ENCODE measurements around the gene ZFYVE9. TPM values are rescaled to one million over a fixed set of nuclear protein-coding genes. Genes with fewer than 3 reads are reported as not detected.

ZFYVE9 gene
- total and polyA plus RNA-seq, 10 of the 15 experiments (the other 5 are each of a cell fraction or from before 2014, with no cell fraction given): 0.26 to 6.9 (median 2.3) TPM

DNA sequence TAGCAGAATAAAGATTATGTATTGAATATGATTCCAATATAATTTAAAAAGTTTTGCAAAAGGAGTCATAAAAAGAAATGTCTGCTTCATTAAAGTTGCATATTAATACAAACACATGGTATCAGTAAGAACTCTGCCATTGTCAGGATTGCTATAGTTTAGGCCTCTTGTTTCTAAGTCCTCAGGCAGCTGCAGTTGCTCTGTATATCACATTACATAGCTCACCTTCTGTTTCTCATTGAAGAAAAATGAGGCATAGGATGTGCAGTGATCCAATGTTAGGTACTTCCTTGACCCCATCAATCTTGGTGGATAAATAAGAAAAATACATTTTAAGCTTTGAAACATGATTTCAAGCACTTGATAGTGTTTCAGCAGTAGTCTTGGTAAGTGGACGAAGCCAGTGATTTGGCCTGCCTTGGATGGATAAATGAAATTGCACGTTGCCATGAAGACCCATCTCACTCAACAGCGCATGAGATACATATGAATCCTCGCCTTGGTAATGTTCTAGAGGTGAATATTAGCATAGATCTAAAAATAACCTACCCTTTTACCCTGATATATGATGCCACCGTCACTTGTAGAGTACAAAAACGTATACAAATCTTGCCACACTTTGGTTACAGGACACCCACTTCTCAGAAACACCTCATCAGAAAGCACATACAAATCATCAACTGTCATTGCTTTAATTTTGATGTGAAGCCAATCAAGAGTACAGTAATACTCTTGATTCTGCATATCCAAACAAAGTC is 25.3 kb downstream of the ZFYVE9 start:
- ChIA-PET POLR2A (no interaction called here), CTCF (interaction anchor here (0.6 kb wide), 1 partner anchor 169 kb away, joined by 3 read pairs; no protein-coding TSS in a partner anchor), RAD21 (ENCODE audit: unreplicated experiment) (no interaction called here), SMC1A (ENCODE audit: uncharacterized antibody, unreplicated experiment) (no interaction called here)
- Histone ChIP-seq H3K27ac (ENCODE audit: control insufficient read depth, insufficient read depth) (no peak overlapping the region), H3K9ac (ENCODE audit: control insufficient read depth, insufficient read depth, low read length) (no peak overlapping the region), H3K9me3 (replicated peaks; ENCODE audit: control insufficient read depth, insufficient read depth, low read length) (no peaks in the 10 kb centered on the region), H3K4me2 (ENCODE audit: control insufficient read depth, insufficient read depth) (no peak overlapping the region), H3K4me3 (no peak overlapping the region), H4K20me1 (ENCODE audit: control insufficient read depth, insufficient read depth) (no peaks in the 10 kb centered on the region), H3K4me1 (ENCODE audit: control insufficient read depth, insufficient read depth, low read length) (no peaks in the 10 kb centered on the region), H3K27me3 (replicated peaks in 1 of 2; ENCODE audit: control insufficient read depth in 2 of 2, insufficient read depth in 2 of 2, low read length in 1 of 2) (no peaks in the 10 kb centered on the region), H2AFZ (ENCODE audit: control insufficient read depth, low read depth, low read length) (no peak overlapping the region), H3K36me3 (ENCODE audit: control insufficient read depth in 2 of 2, insufficient read depth in 2 of 2, low read length in 1 of 2) (no peaks in the 10 kb centered on the region), H3K79me2 (ENCODE audit: control insufficient read depth, insufficient read depth, low read length) (no peaks in the 10 kb centered on the region)
- intact Hi-C loops (cut with micrococcal nuclease; ENCODE audit: unreplicated experiment): no loop called here
- ATAC-seq: no peak
- DNase-seq (ENCODE audit: low read depth, low spot score): no peak
- in situ Hi-C loops (cut with MboI): no loop called here
- BruUV-seq (replicated peaks): no TSS peak
- 50% methylated on average over 6 of the region's 6 CpGs for WGBS (ENCODE audit: insufficient coverage, insufficient replicate concordance, low lambda C conversion rate, missing lambda C conversion rate)
- no peak for FAIRE-seq
- TF ChIP-seq NFYA (IDR thresholded peaks at IDR 0.05; ENCODE audit: borderline replicate concordance, low read depth, low read length) (no peak), POLR2A (IDR thresholded peaks at IDR 0.05; ENCODE audit: low read depth, low read length) (no peak), TCF12 (IDR thresholded peaks at IDR 0.05; ENCODE audit: low read depth, low read length) (no peak), TCF3 (IDR thresholded peaks at IDR 0.05; ENCODE audit: borderline replicate concordance, insufficient read depth, low read depth, low read length) (no peak), EGR1 (IDR thresholded peaks at IDR 0.05; ENCODE audit: borderline replicate concordance in 1 of 2, low read depth in 2 of 2, low read length in 2 of 2) (no peak), HDAC2 (IDR thresholded peaks at IDR 0.05) (no peak), IKZF2 (IDR thresholded peaks at IDR 0.05) (no peak), STAT3 (IDR thresholded peaks at IDR 0.05; ENCODE audit: low read depth, low read length) (no peak), TCF7 (IDR thresholded peaks at IDR 0.05; ENCODE audit: borderline replicate concordance) (no peak), YBX1 (IDR thresholded peaks at IDR 0.05) (no peak), KLF5 (IDR thresholded peaks at IDR 0.05; ENCODE audit: partially characterized antibody) (no peak), BCL3 (IDR thresholded peaks at IDR 0.05; ENCODE audit: borderline replicate concordance, insufficient read depth, low read depth, low read length, poor library complexity, severe bottlenecking) (no peak)
- TF ChIP-seq, protein P1, sequence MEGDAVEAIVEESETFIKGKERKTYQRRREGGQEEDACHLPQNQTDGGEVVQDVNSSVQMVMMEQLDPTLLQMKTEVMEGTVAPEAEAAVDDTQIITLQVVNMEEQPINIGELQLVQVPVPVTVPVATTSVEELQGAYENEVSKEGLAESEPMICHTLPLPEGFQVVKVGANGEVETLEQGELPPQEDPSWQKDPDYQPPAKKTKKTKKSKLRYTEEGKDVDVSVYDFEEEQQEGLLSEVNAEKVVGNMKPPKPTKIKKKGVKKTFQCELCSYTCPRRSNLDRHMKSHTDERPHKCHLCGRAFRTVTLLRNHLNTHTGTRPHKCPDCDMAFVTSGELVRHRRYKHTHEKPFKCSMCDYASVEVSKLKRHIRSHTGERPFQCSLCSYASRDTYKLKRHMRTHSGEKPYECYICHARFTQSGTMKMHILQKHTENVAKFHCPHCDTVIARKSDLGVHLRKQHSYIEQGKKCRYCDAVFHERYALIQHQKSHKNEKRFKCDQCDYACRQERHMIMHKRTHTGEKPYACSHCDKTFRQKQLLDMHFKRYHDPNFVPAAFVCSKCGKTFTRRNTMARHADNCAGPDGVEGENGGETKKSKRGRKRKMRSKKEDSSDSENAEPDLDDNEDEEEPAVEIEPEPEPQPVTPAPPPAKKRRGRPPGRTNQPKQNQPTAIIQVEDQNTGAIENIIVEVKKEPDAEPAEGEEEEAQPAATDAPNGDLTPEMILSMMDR (IDR thresholded peaks at IDR 0.05 in 2 of 3, conservative IDR thresholded peaks at IDR 0.05 in 1 of 3; ENCODE audit: control insufficient read depth in 2 of 3, extremely low read depth in 1 of 3, insufficient read depth in 1 of 3, low read depth in 3 of 3, low read length in 3 of 3): no peak
- TF ChIP-seq, protein P2, sequence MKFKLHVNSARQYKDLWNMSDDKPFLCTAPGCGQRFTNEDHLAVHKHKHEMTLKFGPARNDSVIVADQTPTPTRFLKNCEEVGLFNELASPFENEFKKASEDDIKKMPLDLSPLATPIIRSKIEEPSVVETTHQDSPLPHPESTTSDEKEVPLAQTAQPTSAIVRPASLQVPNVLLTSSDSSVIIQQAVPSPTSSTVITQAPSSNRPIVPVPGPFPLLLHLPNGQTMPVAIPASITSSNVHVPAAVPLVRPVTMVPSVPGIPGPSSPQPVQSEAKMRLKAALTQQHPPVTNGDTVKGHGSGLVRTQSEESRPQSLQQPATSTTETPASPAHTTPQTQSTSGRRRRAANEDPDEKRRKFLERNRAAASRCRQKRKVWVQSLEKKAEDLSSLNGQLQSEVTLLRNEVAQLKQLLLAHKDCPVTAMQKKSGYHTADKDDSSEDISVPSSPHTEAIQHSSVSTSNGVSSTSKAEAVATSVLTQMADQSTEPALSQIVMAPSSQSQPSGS (IDR thresholded peaks at IDR 0.05; ENCODE audit: low read length): no peak
- TF ChIP-seq, protein P3, sequence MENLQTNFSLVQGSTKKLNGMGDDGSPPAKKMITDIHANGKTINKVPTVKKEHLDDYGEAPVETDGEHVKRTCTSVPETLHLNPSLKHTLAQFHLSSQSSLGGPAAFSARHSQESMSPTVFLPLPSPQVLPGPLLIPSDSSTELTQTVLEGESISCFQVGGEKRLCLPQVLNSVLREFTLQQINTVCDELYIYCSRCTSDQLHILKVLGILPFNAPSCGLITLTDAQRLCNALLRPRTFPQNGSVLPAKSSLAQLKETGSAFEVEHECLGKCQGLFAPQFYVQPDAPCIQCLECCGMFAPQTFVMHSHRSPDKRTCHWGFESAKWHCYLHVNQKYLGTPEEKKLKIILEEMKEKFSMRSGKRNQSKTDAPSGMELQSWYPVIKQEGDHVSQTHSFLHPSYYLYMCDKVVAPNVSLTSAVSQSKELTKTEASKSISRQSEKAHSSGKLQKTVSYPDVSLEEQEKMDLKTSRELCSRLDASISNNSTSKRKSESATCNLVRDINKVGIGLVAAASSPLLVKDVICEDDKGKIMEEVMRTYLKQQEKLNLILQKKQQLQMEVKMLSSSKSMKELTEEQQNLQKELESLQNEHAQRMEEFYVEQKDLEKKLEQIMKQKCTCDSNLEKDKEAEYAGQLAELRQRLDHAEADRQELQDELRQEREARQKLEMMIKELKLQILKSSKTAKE (IDR thresholded peaks at IDR 0.05; ENCODE audit: low read depth, poor library complexity, severe bottlenecking): no peak

Data from GM12878 (cell line).